HUES48 (cell line): ENCODE measurements around the gene ITGA5.
"Not testable (repeated sequence)": the region's sequence is repeated elsewhere in the genome, so short reads cannot be mapped to it uniquely, and the experiment has no call there.

Experiments used
- H3K27ac ChIP-seq: one replicate; pipeline ENCODE4 v1.7.0; 2013; ENCODE audit warnings: low read depth, low read length, inconsistent platforms
- H3K27me3 ChIP-seq: 2 replicates; pipeline ENCODE4 v1.6.1; 2013; ENCODE audit warnings: mild to moderate bottlenecking, low read length; ENCODE audit not compliant: control insufficient read depth, insufficient read depth
- H3K36me3 ChIP-seq: 2 replicates; pipeline ENCODE4 v1.6.1; 2013; ENCODE audit warnings: low read length; ENCODE audit not compliant: control insufficient read depth, insufficient read depth
- H3K4me1 ChIP-seq: 2 replicates; pipeline ENCODE4 v1.6.1; 2013; ENCODE audit warnings: mild to moderate bottlenecking, low read length; ENCODE audit not compliant: control insufficient read depth, insufficient read depth
- H3K4me3 ChIP-seq: 2 replicates; pipeline ENCODE4 v1.5.1; 2013; ENCODE audit warnings: mild to moderate bottlenecking, low read depth, low read length
- H3K9ac ChIP-seq: 2 replicates; pipeline ENCODE4 v1.6.1; 2013; ENCODE audit warnings: mild to moderate bottlenecking, low read depth, low read length, moderate library complexity
- H3K9me3 ChIP-seq: 2 replicates; pipeline ENCODE4 v1.6.1; 2013; ENCODE audit warnings: low read length; ENCODE audit not compliant: control insufficient read depth, insufficient read depth

ITGA5 gene

GRCh38 chr12:54356951-54357356 lies 62.1 kb downstream of the ITGA5 start:
- Histone ChIP-seq H3K36me3 (no peaks in the 10 kb centered on the region), H3K9ac (peak overlapping the region; percentile 28; the same call in 1 of the 2 replicates), H3K9me3 (no peaks in the 10 kb centered on the region), H3K4me3 (peak overlapping the region; percentile 19; the same call in 1 of the 2 replicates), H3K27ac (peak overlapping the region; percentile 77), H3K4me1 (peaks cover 66% of the 10 kb centered on the region), H3K27me3 (no peaks in the 10 kb centered on the region)

DNA sequence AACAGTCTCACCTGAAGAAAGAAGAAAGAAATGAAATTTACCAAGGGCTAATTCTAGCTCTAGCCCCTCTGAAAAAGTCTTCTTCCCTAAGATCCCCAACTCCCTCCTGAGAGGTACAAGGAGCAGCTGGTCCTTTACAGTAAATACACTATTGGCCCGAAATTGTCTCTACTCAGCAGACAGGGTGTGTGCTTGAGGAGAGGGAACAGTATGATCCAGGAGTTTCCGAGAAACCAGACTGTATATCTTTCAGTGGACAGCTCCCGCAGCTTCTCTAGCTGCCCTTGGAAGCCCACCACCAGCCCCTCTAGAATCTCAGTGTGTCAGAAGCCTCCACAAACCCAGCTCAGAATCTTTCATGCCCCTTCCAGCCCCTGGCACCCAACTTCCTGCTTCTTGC lies 62.8 kb downstream of the ITGA5 start:
- H3K9ac ChIP-seq = peak overlapping the region; percentile 28; the same call in 1 of the 2 replicates
- no peaks in the 10 kb centered on the region for H3K36me3 ChIP-seq
- H3K27ac ChIP-seq = peak overlapping the region; percentile 77
- peaks cover 74% of the 10 kb centered on the region for H3K4me1 ChIP-seq
- no peaks in the 10 kb centered on the region for H3K9me3 ChIP-seq
- 0 out of 2 replicates have a peak, but pooled peaks cover 5% of the 10 kb centered on the region for H3K27me3 ChIP-seq
- H3K4me3 ChIP-seq = no peak overlapping the region; the same call in 1 of the 2 replicates

DNA sequence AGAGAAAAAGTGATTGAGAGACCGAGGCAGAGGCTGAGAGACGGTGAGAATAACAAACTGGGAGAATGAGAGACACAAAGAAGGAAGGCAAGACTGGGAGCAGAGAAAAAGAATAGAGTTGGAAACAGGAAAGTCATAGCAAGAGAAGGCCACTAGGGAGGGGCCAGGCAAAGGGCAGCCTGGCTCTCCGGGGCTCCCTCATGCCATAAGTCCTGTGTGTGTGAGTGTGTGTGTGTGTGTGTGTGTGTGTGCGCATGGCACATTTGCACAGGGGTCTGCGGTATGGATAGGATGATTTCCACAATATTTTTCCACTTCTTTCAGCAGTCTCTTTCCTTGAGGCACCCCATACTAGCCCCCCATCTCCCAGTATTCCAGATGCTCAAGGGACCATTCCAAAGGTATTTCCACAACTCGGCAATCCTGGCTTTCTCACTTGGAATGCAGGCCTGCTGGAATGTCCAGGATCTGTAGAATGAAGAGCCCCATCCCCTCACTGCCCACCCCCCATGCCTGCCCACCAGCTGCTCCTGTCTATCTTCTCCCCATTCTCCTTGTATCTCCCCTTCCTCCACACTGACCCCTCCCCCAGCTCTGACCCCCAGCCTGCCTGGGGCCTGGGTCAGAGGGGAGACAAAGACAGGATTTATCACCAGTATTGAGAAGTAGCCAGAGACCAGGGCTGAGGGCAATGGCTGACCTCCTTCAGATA lies 63.8 kb downstream of the ITGA5 start:
- peak overlapping the region; percentile 77 for H3K27ac ChIP-seq
- H3K4me1 ChIP-seq = peaks cover 78% of the 10 kb centered on the region
- H3K9me3 ChIP-seq = no peaks in the 10 kb centered on the region
- peaks cover 2% of the 10 kb centered on the region; the same call in 1 of the 2 replicates for H3K36me3 ChIP-seq
- H3K4me3 ChIP-seq = no peak overlapping the region
- 0 out of 2 replicates have a peak, but pooled peaks cover 5% of the 10 kb centered on the region for H3K27me3 ChIP-seq
- 0 out of 2 replicates have a peak overlapping the region, but pooled peaks have one; percentile 38 for H3K9ac ChIP-seq

DNA sequence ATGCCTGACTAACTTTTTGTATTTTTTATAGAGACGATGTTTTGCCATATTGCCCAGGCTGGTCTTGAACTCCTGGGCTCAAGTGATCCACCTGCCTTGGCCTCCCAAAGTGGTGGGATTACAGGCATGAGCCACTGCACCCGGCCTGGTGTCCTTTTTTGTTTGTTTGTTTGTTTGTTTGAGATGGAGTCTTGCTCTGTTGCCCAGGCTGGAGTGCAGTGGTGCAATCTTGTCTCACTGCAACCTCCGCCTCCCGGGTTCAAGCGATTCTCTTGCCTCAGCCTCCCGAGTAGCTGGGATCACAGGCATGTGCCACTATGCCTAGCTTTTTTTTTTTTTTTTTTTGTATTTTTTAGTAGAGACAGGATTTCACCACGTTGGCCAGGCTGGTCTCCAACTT lies 64.8 kb downstream of the ITGA5 start:
- Histone ChIP-seq H3K4me1 (peaks cover 76% of the 10 kb centered on the region), H3K36me3 (peaks cover 12% of the 10 kb centered on the region)
- not testable (repeated sequence) for H3K9me3 ChIP-seq, H3K27me3 ChIP-seq, H3K4me3 ChIP-seq, H3K9ac ChIP-seq, H3K27ac ChIP-seq

GRCh38 chr12:54352891-54353874 lies 65.9 kb downstream of the ITGA5 start:
- peak overlapping the region; percentile 19; the same call in 1 of the 2 replicates for H3K9ac ChIP-seq
- peaks cover 71% of the 10 kb centered on the region for H3K4me1 ChIP-seq

DNA sequence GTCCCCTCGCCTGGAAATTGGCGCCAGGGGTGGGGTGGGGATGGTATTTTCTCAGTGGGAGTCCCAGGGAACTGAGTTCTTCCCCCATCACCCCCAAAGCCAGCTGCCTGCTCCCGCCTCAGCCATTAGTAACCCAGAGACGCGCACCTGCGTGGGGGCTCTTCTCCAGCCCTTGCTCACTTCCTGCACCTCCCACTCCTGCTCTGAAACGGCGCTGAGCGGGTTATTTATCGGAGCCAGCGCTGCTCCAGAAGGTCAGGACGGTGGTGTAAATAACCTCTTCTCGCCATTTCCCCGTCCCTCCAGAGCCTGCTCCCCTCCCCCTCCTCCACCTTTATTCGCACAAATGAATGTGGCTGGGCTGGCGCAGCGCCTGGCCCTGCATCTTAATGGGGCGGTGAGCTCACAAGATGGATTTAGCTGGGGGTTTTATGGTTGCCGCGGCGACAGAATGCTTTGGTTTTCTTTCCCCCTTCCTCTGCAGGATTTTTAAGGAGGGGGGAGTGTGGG lies 67.0 kb downstream of the ITGA5 start:
- peak overlapping the region; percentile 33; the same call in 1 of the 2 replicates for H3K9ac ChIP-seq
- 0 out of 2 replicates have a peak, but pooled peaks cover 5% of the 10 kb centered on the region for H3K27me3 ChIP-seq
- H3K4me1 ChIP-seq = peaks cover 61% of the 10 kb centered on the region
- peaks cover 31% of the 10 kb centered on the region for H3K36me3 ChIP-seq
- no peaks in the 10 kb centered on the region for H3K9me3 ChIP-seq
- H3K4me3 ChIP-seq = peak overlapping the region; percentile 69
- H3K27ac ChIP-seq = peak overlapping the region; percentile 77

More at GRCh38 chr12:54352891-54353874, 65.9 kb downstream of the ITGA5 start:
- Histone ChIP-seq H3K9me3 (no peaks in the 10 kb centered on the region), H3K36me3 (peaks cover 20% of the 10 kb centered on the region), H3K27ac (peak overlapping the region; percentile 77), H3K27me3 (0 out of 2 replicates have a peak, but pooled peaks cover 5% of the 10 kb centered on the region), H3K4me3 (peak overlapping the region; percentile 69)

GRCh38 chr12:54351341-54351740 lies 67.7 kb downstream of the ITGA5 start:
- H3K36me3 ChIP-seq = peaks cover 37% of the 10 kb centered on the region
- 0 out of 2 replicates have a peak, but pooled peaks cover 5% of the 10 kb centered on the region for H3K27me3 ChIP-seq
- H3K9me3 ChIP-seq = no peaks in the 10 kb centered on the region
- peak overlapping the region; percentile 33; the same call in 1 of the 2 replicates for H3K9ac ChIP-seq
- H3K4me3 ChIP-seq = peak overlapping the region; percentile 69
- H3K27ac ChIP-seq = peak overlapping the region; percentile 51
- peaks cover 53% of the 10 kb centered on the region for H3K4me1 ChIP-seq

- no peak overlapping the region for H3K4me3 ChIP-seq
- no peak overlapping the region for H3K9ac ChIP-seq
- peak overlapping the region; percentile 0 for H3K27ac ChIP-seq
- H3K27me3 ChIP-seq = 0 out of 2 replicates have a peak, but pooled peaks cover 5% of the 10 kb centered on the region
- no peaks in the 10 kb centered on the region for H3K9me3 ChIP-seq
- peaks cover 47% of the 10 kb centered on the region for H3K4me1 ChIP-seq
- H3K36me3 ChIP-seq = peaks cover 41% of the 10 kb centered on the region
Measured at GRCh38 chr12:54350743-54351142, 68.3 kb downstream of the ITGA5 start.

DNA sequence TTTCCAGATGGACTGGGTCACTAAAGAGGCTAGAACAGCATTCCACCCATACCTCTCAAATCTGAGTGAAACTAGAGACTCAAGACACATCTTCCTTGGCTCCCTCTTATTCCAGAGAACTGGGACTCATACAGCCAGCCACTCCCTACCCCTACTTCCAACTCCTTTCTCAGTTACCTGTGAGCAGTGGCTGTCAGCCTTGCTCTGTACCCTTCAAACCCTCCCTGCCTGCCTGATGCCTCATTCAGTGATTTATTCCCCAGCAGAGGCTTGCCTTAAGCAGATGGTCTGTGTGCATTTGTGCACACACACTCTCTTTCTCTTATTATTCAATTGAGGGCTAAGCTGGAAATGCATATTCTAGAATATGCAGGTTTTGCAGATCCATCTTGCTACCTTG lies 69.4 kb downstream of the ITGA5 start:
- H3K9me3 ChIP-seq = no peaks in the 10 kb centered on the region
- H3K4me3 ChIP-seq = no peak overlapping the region
- H3K27ac ChIP-seq = no peak overlapping the region
- H3K27me3 ChIP-seq = 0 out of 2 replicates have a peak, but pooled peaks cover 5% of the 10 kb centered on the region
- no peak overlapping the region for H3K9ac ChIP-seq
- H3K4me1 ChIP-seq = peaks cover 37% of the 10 kb centered on the region
- H3K36me3 ChIP-seq = peaks cover 50% of the 10 kb centered on the region

DNA sequence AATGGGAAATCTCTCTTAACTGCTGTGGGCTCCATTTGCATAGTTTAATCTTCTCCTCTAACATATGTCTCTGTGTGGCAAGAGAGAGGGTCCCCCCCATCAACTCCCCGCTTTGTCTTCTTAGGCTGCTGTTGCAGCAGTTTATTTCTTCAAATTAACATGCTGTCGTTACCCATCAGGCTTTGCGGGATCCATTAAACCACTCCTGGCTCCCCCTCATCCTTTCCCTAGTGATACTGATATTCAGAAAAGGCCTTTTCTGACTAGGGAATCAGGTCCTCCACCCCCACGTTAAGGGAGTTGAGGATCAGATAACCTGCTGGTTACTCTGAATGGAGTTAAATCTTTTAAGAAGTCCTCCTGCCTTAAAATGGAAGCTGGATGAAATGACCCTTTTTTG lies 70.0 kb downstream of the ITGA5 start:
- peaks cover 50% of the 10 kb centered on the region for H3K36me3 ChIP-seq
- no peak overlapping the region for H3K9ac ChIP-seq
- peaks cover 36% of the 10 kb centered on the region for H3K4me1 ChIP-seq
- no peak overlapping the region for H3K4me3 ChIP-seq
- H3K27me3 ChIP-seq = 0 out of 2 replicates have a peak, but pooled peaks cover 5% of the 10 kb centered on the region
- no peaks in the 10 kb centered on the region for H3K9me3 ChIP-seq
- no peak overlapping the region for H3K27ac ChIP-seq
